Kidney glomerular epithelial cell (primary cell): Measurements from ENCODE around the gene DLX5.

ENCODE experiments used
- DNase-seq: peaks from one replicate; lab custom pipeline; 2025; lab: John Stamatoyannopoulos, UW

Gene DLX5

DNA sequence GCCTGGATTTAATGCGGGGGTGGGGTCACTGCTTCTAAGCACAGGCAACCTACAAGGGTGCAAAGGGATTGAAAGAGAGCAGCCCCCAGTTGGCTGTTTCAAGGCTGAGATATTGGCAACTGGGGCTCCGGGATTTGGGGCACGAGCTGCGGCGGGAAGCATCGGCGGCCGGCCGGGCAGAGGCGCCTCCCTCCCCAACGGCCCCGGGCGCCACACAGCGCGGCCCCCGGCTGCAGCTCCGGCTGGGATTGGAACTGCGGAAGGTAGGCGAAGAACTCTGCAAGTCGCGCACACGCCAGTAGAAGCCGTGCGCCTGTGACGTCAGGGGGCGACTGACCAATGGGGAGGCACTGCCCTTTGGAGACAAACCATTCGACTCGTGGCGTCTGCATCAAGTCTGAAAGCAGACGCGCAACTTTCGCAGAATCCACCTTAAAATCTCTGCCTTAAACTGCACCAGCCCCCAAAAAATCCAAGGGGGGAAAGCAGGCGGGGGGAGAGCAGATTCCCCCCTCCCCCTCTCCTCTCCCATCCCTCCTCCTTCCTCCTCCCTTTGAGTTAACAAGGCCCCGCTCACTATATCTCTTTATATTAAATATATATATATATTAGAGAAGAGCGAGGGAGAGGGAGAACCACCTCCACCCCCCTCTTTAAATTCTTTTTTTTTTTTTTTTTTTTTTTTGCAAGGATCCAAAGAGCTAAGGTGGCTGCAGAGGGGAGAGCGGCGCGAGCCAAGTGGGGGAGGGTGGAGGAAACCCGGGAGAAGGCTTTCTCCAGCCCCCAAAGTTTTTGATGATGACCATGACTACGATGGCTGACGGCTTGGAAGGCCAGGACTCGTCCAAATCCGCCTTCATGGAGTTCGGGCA, 19.2 kb downstream of the DLX5 start, which contains the start of gene DLX6:
Gene DLX6 (plus strand): TSS at position 371 of the 872 bp plus-strand sequence. CDS start 425 bp downstream, at position 796.
- DNase-seq: no peak

DNA sequence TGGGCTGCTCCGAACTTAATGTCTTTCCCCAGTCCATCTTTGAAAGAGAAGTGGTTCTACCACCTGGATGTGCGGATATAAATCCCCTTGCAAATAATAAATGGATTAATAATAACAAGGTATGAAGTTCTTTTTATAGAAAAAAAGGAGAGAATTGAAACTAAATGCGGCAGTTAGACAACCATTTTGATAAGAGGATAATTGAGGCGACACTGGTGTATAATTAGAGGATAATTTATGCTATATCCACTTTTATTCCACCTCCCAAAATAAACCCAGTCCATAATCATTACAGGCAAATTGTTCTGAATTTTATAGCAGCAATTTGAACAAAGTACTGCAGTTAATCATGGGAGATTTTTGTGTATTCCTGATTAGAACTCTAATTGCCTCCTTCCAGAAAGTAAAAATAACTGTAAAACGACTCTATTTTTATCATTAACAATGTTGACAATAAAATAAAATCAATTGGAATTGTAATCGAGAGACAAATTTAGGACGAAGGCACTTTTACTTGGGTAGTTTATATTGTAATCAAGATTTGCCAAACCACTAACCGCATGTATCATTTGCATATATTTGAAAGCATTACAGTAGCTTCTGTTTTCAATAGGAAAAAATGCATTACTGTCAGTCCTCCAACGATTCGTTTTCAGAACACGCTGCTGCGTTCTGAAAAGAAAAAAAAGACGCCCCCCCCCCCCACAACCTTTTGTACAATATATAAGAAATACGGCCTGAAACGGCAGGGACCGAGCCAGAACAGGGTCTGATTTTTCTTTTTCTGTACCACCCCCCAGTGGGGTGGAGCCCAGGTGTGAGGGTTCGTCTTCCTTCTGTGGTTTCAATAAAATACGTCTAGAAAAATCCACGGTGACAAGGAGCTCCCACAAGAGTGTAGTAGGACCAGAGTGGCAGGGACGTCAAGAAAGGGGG, 20.1 kb downstream of the DLX5 start:
- DNase-seq: no peak

DNA sequence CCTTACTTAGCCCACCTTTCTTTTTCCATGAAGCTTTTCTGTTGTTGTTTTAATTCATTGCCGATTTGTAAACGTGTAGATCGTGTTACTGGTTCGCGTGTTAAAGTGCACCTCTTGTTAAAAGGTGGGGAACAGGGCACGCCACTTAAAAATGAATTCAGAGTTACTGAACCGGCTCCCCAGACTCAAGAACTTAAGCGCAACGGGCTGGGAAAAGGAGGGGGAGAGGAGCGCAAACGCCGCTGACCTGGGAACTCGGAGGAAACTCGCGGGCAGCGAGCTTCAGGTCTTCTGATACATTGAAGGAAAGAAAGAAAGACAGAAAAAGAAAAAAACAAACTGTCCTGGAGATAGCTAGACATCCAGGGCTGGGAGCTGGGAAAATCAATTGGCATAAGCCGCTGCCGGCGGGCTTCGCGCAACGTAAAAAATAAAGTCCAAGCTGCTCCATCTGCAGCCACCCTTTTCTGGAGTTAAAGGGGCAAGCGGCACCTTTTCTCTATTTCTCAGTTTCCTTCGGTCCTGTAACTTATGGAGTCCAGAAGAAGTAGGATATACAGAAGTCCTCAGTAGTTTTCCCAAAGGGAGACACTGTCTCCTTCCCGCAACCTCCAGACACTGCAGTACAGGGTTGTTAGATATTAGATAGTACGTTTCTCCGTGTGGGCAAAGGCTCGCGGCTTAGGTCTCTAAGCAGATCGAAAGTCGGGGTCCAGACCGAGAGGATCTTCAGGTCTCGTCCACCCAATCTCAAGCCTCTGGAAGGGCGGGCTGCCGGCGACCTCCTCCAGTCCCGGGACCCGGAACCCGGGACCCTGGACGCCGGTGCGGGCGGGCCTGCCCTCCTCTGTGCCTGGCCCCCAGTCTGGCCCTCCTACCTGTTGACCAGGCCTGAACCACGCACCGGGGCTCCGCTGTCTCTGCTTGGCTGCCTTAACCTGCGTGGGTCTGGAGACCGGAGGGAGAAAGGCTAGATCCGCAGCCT, 21.1 kb downstream of the DLX5 start:
- no peak for DNase-seq

- no peak for DNase-seq
Observed at GRCh38 chr7:97002555-97003261, 21.9 kb downstream of the DLX5 start.

- DNase-seq: no peak
Observed at GRCh38 chr7:97001656-97002554, 22.7 kb downstream of the DLX5 start.

DNA sequence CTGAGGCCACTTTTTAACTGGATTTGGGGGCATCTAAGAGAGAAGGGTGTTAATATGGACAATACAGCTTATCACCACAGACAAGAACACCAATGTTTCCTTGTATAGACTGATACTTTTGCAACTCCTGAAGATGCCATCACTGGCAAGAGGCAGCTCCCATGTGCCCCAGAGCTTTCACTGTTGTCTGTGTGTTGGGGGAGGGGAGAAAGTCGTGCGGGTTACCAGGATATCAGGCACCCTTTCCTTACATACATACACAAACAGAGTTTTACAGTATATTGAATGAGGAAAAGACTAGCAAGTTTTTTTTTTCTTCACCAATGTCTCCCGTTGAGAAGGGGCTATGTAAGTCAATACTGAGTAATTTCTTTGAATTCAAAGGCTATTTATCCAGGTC, 23.4 kb downstream of the DLX5 start:
- DNase-seq: no peak

DNA sequence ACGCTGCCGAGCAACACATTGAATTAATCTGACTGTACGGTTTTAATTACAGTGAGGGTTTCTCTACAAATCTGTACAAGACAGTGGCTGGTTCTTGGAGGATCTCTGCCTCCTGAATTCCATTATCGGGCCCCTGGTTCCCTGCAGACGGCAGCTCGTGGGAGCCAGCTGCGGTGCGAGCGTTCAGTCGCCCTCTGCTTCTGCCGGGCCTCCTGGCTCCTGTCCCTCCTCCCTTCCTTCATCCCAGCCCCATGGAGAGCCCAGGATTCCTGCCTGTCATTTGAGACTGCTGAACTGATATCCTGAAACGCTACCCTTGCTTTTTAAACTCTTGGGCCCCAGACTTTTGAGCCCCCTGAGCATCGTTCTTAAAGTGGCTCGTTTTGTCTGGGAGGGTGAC, 25.9 kb downstream of the DLX5 start:
- DNase-seq: no peak

DNA sequence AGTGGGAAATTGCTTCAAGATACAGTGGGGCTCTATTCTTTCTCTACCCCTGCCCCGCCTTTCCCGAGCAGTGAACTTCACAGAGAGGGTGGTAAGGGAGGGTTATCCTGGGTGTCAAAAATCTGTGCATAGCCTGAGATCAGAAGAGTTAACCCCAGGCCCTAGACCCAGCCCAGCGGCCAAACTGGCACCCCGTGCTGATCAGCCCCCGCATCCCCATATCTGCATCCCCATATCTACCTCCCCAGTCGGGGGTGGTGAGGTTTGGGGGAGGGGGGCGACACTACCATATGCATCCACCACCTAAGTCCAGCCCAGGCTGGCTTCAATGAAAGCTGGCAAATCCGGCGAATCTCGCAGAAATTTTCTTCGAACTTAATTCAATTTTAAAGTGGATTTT, 26.3 kb downstream of the DLX5 start:
- no peak for DNase-seq

GRCh38 chr7:96997512-96998032, 27.1 kb downstream of the DLX5 start:
- DNase-seq: no peak

DNA sequence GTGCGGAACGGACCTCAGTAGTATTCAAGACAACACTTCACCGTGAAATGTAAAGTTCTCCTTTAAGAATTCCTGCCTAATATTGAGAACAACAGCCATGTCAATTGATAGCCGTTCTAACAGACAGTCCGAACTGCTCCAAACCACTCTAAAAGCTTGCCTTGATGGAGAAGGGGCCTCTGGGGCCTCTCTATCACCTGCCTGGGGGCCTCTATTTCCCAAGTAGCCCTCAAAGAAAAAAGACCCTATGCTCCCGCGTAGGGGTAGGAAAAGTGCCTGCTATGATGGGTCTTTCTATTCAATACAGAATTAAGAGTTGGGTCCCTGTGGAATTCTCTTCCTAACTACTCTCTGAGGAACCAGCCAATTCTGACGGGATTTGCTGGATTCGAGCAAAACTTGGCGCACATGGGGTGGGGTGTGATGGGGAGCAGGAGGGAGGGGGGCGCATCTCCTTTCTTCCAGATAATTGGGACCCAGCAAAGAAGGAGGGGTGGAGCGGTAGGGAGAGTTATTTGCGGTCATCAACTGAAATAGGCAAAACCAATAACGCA, 27.6 kb downstream of the DLX5 start:
- DNase-seq: no peak

- DNase-seq: no peak
Observed at GRCh38 chr7:96996111-96996957, 28.3 kb downstream of the DLX5 start.

GRCh38 chr7:96995406-96996110, 29.1 kb downstream of the DLX5 start:
- no peak for DNase-seq

- no peak for DNase-seq
Observed at GRCh38 chr7:96993980-96994379, 30.7 kb downstream of the DLX5 start.

DNA sequence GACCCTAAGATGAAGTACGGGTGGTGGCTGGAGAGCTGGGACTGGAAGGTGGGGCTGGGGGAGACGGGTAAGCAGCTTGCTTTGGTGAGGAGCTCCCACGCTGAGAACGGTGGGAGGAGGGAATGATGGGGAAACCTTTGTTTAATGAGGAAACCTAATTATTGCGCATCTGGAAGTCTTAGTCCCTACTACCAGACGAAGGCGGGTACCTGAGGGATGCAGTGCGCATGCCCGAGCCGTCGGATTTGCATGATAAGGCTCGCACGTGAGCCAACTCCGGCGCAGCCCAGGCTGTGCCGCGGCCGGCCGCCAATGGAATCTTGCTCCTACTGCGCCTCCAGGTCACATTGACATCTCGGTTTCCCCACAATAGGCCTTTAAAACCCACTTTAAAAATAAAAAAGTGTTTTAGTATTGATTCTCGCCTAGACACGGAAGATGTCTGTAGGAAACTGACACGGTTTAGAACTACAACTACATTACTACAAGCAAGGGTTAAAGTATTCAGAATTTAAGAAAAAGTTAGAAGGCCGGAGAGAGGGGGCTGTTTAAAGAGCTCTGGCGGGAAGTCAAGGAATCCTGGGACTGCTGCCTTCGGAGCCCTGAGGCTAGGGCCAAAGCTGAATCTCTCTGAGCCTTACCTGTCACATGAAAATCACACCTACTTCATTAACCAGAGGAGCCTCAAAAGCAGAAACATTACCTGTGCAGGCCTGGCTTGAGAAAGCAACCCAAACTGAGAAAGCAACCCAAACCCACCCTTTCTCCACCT, 31.4 kb downstream of the DLX5 start:
- no peak for DNase-seq

DNA sequence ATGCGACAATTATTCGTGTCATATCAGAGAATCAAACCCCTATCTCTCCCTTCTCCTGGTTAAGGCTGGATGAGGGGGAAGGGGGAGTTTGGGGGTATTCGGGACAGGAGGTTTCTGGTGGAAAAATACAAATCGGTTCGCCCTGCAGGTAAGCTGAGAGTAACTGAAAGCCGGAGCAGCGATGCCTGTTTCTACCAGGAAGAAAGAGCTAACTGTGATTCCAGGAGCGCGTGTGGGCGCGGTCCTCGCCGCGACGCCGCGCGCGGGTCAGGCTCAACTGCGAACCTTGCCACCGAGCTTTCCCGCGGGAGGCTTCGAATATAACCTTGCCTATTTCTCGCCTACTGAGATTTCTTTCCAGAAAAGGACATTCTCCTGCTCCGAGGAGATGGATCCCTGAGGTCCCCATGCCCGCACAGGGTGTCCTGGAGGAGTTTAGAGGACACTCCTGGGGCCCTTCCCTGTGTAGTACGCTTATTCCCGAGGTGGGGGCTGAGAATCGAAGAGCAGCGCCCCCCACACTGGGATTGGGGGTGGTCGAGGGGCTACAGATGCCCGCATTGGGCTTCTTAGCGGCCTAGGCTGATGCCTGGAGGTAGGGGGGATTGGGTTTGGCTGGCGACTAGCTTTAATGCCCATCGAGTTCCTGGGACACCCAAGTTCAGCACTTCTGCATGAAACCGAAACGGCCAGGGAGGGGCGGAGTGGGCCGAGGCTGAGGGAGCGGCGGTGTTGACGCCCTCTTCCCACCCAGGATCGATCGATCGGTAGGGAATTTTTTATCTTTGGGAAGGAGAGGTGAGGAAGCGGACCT, 32.2 kb downstream of the DLX5 start:
- no peak for DNase-seq

DNA sequence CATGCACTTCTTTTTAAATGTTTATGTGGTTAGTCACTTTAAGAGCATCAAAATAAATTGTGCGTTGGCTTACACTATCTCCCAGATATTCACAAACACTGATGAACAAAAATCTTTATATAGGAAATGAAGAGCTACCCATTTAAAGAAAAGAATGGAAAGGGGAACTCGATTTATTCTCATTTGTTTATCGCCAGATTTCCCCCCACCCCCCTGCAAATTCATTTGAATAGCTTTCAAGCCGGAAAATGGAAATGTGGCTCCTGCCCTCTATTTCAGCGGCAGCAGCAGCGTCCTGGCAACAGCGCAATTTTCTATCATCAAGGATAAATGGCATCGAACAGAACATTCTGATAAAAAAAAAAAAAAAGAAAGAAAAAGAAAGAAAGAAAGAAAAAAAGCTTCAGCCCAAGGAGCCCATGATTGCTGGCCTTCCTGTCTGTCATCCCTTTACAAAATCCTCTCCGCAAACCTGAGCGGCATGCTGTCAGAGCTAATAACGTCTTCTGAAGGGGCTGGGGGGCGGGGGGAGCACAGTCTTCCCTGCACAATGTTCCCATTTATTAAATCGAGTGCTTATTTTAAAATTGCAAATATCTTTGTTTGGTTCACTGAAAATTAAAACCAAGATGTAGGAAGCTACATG, 33.0 kb downstream of the DLX5 start:
- DNase-seq: no peak
